MM.1S (cell line): ENCODE results near the gene UBE2E2.

Experiments used
- CTCF ChIP-seq: fragments of 300-600 bp; sonication (generic); IDR thresholded peaks from 2 replicates; pipeline ENCODE4 v1.5.1; 2016; ENCODE audit warnings: antibody characterized with exemption, low read length, mixed read lengths
- EZH2 ChIP-seq: fragments of 300-600 bp; sonication (generic); optimal IDR thresholded peaks from 2 replicates; pipeline ENCODE3; 2017; ENCODE audit warnings: low read depth, mild to moderate bottlenecking, antibody characterized with exemption, low read length, mixed read lengths
- EZH2phosphoT487 ChIP-seq: fragments of 300-600 bp; sonication (generic); IDR thresholded peaks from 2 replicates; pipeline ENCODE4 v1.6.1; 2018; ENCODE audit warnings: antibody characterized with exemption, low read length

- TF ChIP-seq CTCF (no peak), EZH2 (no peak), EZH2phosphoT487 (no peak)
Measured at GRCh38 chr3:23404246-23404645, 201.1 kb downstream of the UBE2E2 start.
